HG03280 (cell line): ENCODE data around the gene FAM181B.
A peak's percentile ranks its signal among the peaks of the same experiment; 100 is the strongest.
"Not testable (repeated sequence)": the region's sequence is repeated elsewhere in the genome, so short reads cannot be mapped to it uniquely, and the experiment has no call there.

Source experiments
- ATAC-seq: cut with Tn5 transposase; IDR thresholded peaks from one replicate; pipeline ENCODE4 v1.9.1; 2021; ENCODE audit warnings: mild to moderate bottlenecking, moderate library complexity; ENCODE audit not compliant: unreplicated experiment

Gene FAM181B

GRCh38 chr11:82732734-82733443 lies 775 bp downstream of the FAM181B start:
- no peak for ATAC-seq

GRCh38 chr11:82732348-82732733 lies 1.3 kb downstream of the FAM181B start:
- ATAC-seq, result no peak

- no peak for ATAC-seq
These were observed 1.9 kb downstream of the FAM181B start for GRCh38 chr11:82731691-82732277.

GRCh38 chr11:82730754-82731153 lies 2.9 kb downstream of the FAM181B start:
- ATAC-seq, result no peak

GRCh38 chr11:82730286-82730685 lies 3.4 kb downstream of the FAM181B start:
- ATAC-seq, result no peak

- no peak for ATAC-seq
These were observed 9.6 kb downstream of the FAM181B start for GRCh38 chr11:82724026-82724425.

GRCh38 chr11:82722231-82722630 lies 11.4 kb downstream of the FAM181B start:
- ATAC-seq, result no peak

- ATAC-seq, result no peak
These were observed 13.2 kb downstream of the FAM181B start for GRCh38 chr11:82720267-82721065.

- no peak for ATAC-seq
These were observed 14.1 kb downstream of the FAM181B start for GRCh38 chr11:82719361-82720105.

GRCh38 chr11:82718821-82719220 lies 14.8 kb downstream of the FAM181B start:
- no peak for ATAC-seq

- ATAC-seq, result no peak
These were observed 15.4 kb downstream of the FAM181B start for GRCh38 chr11:82718307-82718706.

GRCh38 chr11:82714346-82715174 lies 19.1 kb downstream of the FAM181B start:
- ATAC-seq, result no peak

GRCh38 chr11:82711648-82712047 lies 22.0 kb downstream of the FAM181B start:
- no peak for ATAC-seq

GRCh38 chr11:82703796-82704195 lies 29.9 kb downstream of the FAM181B start:
- no peak for ATAC-seq

GRCh38 chr11:82703226-82703625 lies 30.4 kb downstream of the FAM181B start:
- no peak for ATAC-seq

GRCh38 chr11:82701847-82702520 lies 31.7 kb downstream of the FAM181B start:
- ATAC-seq, result peak; percentile 62

- ATAC-seq, result no peak
These were observed 34.9 kb downstream of the FAM181B start for GRCh38 chr11:82698576-82699352.

- no peak for ATAC-seq
These were observed 40.7 kb downstream of the FAM181B start for GRCh38 chr11:82692981-82693380.

GRCh38 chr11:82689347-82689746 lies 44.3 kb downstream of the FAM181B start:
- not testable (repeated sequence) for ATAC-seq
